GM15510 (cell line): ENCODE measurements around the gene TBCD.

Source experiments
- POLR2A ChIP-seq: IDR thresholded peaks from 3 replicates; pipeline ENCODE4 v1.6.1; 2011; ENCODE audit warnings: borderline replicate concordance; ENCODE audit not compliant: insufficient read length; ENCODE audit errors: extremely low read depth

TBCD gene

DNA sequence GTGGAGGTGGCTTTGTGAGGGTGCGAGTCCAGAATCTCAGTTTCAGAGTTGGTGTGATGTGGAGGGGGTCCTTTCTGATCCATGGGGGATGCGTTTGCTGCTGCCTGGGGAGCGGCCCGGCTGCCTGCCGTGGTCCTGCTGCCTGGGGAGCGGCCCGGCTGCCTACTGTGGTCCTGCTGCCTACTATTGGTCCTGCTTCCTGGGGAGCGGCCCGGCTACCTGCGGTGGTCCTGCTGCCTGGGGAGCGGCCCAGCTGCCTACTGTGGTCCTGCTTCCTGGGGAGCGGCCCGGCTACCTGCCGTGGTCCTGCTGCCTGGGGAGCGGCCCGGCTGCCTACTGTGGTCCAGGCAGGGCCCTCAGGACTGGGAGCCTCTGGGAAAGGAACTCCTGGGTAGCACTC, 149.5 kb downstream of the TBCD start:
- no peak for TF ChIP-seq POLR2A

DNA sequence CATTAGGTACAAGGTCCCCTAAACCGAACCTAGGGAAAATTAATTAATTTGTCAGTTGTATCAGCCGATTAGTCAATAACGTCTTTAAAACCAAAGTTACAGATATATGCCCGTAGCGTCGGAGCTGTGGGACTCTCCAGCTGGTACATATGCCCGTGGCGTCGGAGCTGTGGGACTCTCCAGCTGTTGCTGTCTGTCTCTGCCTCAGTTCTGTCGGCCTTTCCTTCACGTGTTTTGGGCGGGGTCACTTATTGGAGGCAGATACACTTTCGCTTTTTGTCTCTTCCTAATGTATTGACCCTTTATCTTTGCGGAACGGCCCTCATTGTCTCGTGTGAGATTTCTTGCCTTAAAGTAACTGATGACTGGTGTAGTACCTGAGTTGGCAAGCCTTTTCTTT, 150.0 kb downstream of the TBCD start:
- no peak for TF ChIP-seq POLR2A

DNA sequence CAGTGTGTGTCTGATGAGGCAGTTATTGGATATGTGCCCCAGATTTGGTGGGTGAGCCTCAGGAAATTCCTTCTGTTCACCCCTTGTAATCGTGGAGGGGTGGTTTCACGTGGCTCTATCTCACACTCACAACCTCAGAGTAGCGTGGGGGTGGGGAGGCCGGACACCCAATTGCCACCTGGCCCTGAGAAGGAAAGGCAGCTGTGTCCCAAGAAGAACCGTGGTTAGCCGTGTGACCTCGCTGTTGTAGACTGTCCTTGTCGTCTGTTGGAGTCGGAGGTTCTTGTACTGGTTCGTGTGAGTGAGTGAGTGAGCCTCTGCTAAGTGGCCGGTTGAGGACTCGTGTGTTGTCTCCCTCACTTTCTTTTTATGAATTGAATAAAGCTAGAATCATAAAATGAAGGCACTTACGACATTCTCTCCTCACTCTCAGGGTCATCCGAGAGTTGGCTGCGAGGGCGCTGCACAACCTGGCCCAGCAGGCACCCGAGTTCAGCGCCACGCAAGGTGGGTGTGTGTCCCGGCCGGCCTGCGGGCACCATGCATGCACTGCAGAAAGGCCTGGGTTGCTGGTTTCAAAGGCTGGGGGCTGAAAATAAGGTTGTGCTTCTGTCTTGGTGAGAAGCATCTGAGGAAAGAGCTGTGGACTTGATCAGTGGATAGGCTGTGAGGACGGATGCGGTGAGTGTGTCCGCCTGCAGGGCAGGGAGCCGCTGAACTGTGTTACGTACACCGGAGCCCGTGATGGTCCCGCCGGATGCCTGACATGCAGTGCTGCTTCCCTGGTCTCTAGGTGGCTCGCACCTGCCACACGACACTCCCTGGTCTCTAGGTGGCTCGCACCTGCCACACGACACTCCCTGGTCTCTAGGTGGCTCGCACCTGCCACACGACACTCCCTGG, 151.4 kb downstream of the TBCD start:
- TF ChIP-seq POLR2A: no peak

DNA sequence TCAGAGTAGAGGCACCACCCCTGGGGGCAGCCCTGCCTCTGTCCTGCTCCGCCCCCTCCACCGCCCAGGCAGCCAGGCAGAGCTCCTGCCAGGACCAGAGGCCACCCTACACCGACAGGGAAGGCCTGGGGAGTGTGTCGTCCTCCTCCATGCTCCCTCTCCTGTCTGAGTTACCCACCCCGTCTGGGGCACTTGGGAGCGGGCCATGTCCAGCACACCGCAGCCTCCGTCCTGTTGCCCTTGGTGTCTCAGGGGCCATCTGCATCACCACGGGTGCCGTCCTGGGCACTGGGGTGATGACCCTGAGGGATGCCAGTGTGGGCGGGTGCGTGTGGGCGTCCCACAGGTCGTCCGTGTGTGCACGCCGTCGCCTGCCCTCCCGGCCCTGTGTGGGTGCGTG, 153.3 kb downstream of the TBCD start:
- TF ChIP-seq POLR2A: no peak

DNA sequence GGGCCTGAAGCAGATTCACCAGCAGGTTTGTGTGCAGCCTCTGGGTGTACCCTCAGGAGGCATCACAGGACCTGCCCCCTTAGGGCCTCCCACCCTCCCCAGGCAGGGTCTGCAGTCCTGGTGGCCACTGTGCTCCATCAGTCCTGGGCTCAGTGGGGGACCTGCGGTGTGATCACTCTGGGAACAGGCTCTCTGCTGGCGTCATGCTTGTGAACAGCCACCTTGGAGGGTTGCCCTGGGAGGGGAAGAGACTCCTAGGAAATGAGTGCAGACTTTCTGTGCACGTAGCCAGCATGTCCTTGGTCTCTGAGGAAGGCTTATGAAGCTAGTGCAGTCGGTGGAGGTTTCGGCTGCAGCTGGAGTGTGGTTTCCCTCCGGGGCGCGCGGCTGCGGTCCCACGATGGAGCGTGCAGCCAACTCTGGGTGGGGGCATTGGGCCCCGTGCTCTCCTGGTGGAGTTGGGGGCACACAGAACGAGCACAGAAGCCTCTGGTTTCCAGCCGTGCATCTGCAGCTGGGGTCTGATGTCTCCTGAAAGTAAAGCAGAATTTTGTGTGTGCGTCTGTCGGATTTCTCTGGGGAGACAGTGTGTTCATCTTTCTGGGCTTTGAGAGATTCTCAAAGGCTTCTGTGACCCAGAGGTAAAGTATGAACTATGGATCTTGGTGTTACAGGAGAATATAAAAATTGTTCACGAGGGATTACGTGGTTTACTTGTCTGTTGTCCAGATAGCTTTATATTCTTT, 156.1 kb downstream of the TBCD start:
- no peak for TF ChIP-seq POLR2A

DNA sequence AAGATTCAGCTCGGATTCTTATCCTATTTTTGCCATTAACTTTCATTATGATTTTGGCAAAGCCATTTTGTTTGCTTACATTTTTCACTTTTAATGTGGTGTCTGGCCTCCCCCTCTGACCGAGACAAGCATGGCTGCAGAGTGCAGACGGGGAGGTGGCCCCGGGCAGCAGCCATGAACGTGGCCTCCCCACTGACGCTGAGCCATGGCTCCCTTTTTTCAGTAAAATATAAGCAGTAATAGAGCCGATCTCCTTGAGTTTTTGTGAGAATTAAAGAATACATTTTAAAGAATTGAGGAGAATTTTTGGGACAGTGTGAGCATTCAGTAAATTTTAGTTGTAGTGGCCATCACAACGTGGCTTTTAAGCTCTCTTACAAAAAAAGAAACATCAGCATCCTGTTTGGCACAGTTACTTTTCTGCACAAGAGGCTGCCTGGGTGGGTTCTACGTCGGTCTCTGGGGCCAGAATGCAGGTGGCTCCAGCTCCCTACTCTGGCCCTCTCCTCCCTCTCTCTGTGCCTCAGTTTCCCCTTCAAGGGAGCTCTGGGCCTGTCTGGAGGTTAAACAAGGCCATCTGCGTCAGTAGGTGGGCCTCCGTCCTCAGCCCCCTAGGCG, 156.8 kb downstream of the TBCD start:
- no peak for TF ChIP-seq POLR2A

DNA sequence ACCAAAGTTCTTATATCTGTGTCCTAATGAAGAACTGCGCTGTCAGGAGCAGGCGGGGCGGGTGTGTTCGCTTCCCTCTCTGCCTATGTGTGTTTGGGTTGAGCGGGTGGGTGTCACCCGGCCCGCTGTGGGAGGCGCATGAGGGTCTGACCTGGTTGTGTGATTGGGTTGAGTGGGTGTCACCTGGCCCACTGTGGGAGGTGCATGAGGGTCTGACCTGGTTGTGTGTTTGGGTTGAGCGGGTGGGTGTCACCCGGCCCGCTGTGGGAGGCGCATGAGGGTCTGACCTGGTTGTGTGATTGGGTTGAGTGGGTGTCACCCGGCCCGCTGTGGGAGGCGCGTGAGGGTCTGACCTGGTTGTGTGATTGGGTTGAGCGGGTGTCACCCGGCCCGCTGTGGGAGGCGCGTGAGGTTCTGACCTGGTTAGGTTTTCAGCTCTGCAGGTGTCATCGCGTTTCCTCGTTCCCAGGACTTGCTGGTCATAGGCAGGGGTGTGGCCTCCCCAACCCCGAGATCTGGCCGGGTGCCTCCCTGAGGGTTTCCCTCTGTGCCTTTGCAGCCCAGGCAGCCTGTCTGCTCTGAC, 157.5 kb downstream of the TBCD start:
- TF ChIP-seq POLR2A: no peak

DNA sequence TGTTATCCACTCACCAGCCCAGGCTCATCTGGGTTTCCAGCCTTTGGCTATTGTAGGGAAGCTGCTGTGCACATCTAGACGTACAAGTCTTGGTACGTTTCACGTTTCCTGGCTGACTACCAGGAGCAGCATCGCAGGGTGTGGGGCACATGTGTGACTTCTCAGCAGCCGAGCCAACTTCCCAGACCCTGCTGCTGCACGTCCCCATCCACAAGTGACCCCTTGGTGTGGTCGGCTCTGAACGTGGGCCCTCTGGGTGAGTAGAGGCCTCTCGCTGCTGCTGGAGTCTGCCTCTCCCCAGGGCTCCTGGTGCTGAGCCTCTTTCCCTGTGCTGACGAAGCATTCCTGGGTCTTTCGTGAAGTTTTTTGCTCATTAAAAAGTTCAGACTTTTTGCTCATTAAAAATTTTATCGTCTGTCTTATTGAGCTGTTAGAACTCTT, 158.2 kb downstream of the TBCD start:
- TF ChIP-seq POLR2A: no peak

DNA sequence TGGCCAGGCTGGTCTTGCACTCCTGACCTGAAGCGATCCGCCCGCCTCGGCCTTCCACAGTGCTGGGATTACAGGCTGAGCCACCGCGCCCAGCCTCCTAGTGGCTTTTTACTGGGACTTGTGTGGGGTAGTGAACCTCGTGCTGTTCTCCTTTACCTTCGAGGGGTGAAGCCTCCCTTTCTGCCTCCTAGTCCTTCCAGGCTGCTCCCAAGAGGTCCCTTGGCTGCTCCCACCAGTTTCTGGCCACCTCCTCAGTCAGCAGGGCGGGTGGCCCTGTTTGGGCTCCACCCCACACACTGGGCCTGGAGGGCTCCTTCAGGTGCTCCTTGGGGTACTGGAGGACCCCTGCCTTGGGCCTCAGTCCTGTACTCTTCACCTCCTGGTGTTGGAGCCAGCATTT, 158.9 kb downstream of the TBCD start:
- no peak for TF ChIP-seq POLR2A

DNA sequence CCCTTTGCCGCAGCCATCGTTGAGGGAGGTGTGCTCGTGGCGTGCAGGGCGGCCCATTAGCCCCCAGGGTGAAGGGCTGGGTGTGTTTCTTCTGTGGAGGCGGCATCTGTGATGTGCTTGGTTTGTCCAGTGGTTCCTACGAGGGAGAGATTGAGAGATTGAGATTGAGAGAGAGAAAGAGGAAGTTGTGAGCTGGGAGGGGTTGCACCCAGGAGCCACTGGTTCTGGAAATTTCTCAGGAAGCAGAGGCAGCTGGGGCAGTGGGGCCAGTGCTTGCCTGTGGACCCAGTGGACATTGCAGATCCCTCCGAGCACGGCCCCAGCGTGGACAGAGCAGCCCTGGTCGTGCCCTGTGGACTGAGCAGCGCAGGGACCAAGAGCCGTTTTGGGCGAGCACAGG, 160.0 kb downstream of the TBCD start:
- TF ChIP-seq POLR2A: no peak

DNA sequence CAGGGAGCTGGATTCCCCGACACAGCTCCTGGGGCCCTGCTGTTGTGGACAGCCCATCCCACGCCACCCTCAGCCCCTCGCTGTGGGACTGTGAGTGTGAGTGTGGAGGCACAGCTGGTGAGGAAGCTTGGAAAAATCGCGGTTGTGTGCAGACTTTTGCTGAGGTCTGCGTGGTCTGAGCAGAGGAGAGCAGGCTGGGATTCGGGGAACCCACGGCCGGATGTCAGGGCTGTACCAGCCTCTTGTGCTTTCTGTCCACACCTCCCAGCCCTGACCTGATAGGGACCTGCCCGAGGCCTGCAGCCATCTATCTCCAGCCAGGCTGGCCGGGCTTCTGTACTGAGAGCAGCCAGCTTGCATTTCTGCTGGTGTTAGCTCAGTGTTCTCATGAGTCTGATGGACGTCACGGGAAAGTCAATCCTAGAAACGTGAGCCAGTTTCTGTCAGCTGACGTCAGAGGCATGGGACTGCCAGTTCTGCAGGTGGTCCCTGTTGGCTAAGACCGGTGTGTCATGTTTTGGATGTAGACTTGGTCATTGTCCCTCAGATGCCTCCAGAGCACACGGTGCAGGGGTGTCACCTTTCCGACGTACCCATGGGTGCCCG, 160.7 kb downstream of the TBCD start:
- no peak for TF ChIP-seq POLR2A

DNA sequence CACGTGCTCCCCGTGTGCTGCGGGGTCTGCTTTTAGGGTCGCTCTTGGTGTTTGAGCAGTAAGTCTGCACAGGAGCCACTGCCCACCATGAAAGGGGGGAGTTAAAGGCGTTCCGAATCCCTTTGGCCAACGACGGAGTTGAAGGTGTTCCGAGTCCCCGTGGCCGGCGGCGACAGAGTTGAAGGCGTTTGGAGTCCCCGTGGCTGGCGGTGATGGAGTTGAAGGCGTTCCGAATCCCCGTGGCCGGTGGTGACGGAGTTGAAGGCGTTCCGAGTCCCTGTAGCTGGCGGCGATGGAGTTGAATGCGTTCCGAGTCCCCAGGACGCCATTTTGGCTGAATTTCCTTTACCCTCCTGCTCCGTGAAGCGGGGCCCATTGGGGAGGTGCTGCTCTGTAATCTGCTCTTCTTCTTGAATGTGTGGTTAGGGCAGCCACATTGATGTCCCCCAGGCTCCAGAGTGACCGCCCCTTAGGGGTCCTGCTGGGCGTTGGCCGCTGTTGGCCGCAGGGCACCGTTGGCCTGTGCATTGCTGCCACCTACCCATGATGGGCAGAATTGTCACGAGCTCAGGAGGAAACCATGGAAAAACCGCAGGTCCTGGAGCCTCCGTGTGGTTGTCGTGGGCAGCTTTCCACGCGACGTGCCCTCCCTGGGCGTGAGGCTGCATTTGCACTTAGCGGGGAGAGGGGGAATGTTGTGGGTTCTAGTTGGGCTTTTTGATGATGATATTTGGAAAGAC, 161.6 kb downstream of the TBCD start:
- no peak for TF ChIP-seq POLR2A

DNA sequence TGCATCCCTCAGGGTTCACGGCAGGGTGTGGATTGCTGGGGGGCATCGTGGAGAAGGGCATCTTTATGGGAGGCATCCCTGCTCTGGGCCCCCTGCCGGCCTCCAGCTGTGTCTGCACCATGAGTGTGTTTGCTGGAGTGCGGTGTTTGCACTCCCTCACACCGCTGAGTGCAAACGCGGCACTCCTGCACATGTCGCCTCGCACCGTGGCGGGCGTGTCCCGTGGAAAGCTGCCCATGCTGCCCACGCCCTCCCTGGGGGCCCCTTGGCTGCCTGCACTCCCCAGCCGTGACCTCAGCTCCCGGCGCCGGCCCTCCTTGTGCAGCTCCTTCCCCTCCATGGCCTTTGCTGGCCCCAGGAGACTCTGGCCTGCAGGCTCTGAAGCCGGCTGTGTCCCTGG, 162.5 kb downstream of the TBCD start:
- TF ChIP-seq POLR2A: no peak
